Measurements from ENCODE around the gene SPTB. TPM values are rescaled to one million over a fixed set of nuclear protein-coding genes. Genes with fewer than 3 reads are reported as not detected.

Gene SPTB
- total RNA-seq, 1 donor from 2014 or later: 0.98 TPM

GRCh38 chr14:64848239-64848638, 31.5 kb downstream of the SPTB start:
- H3K27ac ChIP-seq: no peak overlapping the region
- H3K36me3 ChIP-seq: no peaks in the 10 kb centered on the region
- intact Hi-C loops (cut with DNase I): no loop called here
- no peaks in the 10 kb centered on the region for H3K27me3 ChIP-seq
- no peak overlapping the region for H3K4me3 ChIP-seq
- no peaks in the 10 kb centered on the region for H3K9me3 ChIP-seq
- DNase-seq (ENCODE audit: extremely low spot score in 2 of 2): no peak
- no peak for TF ChIP-seq POLR2A (IDR thresholded peaks at IDR 0.05)
- no peak for TF ChIP-seq CTCF (IDR thresholded peaks at IDR 0.05)
- no peak for TF ChIP-seq POLR2AphosphoS5 (IDR thresholded peaks at IDR 0.05; ENCODE audit: insufficient read depth in 1 of 2, low read depth in 1 of 2)
- no peaks in the 10 kb centered on the region for H3K4me1 ChIP-seq

GRCh38 chr14:64846319-64846718, 33.4 kb downstream of the SPTB start:
- no peaks in the 10 kb centered on the region for H3K36me3 ChIP-seq
- H3K4me3 ChIP-seq: no peak overlapping the region
- no peak for DNase-seq (ENCODE audit: extremely low spot score in 2 of 2)
- H3K9me3 ChIP-seq: no peaks in the 10 kb centered on the region
- H3K27me3 ChIP-seq: no peaks in the 10 kb centered on the region
- TF ChIP-seq POLR2A (IDR thresholded peaks at IDR 0.05): no peak
- no peak for TF ChIP-seq CTCF (IDR thresholded peaks at IDR 0.05)
- TF ChIP-seq POLR2AphosphoS5 (IDR thresholded peaks at IDR 0.05; ENCODE audit: insufficient read depth in 1 of 2, low read depth in 1 of 2): no peak
- H3K4me1 ChIP-seq: no peaks in the 10 kb centered on the region
- intact Hi-C loops (cut with DNase I): no loop called here
- no peak overlapping the region for H3K27ac ChIP-seq

- intact Hi-C loops (cut with DNase I): no loop called here
- no peak for DNase-seq (ENCODE audit: extremely low spot score in 2 of 2)
- no peak overlapping the region for H3K27ac ChIP-seq
- no peaks in the 10 kb centered on the region for H3K27me3 ChIP-seq
- H3K4me3 ChIP-seq: no peak overlapping the region
- TF ChIP-seq CTCF (IDR thresholded peaks at IDR 0.05) (no peak), POLR2AphosphoS5 (IDR thresholded peaks at IDR 0.05; ENCODE audit: insufficient read depth in 1 of 2, low read depth in 1 of 2) (no peak), POLR2A (IDR thresholded peaks at IDR 0.05) (no peak)
- H3K9me3 ChIP-seq: no peaks in the 10 kb centered on the region
- no peaks in the 10 kb centered on the region for H3K36me3 ChIP-seq
- H3K4me1 ChIP-seq: no peaks in the 10 kb centered on the region
Measured at GRCh38 chr14:64845878-64846277, 33.8 kb downstream of the SPTB start.

- no peak for DNase-seq (ENCODE audit: extremely low spot score in 2 of 2)
- Histone ChIP-seq H3K4me1 (no peaks in the 10 kb centered on the region), H3K36me3 (no peaks in the 10 kb centered on the region), H3K27me3 (no peaks in the 10 kb centered on the region), H3K27ac (no peak overlapping the region), H3K4me3 (no peak overlapping the region), H3K9me3 (no peaks in the 10 kb centered on the region)
- no peak for TF ChIP-seq POLR2A (IDR thresholded peaks at IDR 0.05)
- TF ChIP-seq CTCF (IDR thresholded peaks at IDR 0.05): no peak
- TF ChIP-seq POLR2AphosphoS5 (IDR thresholded peaks at IDR 0.05; ENCODE audit: insufficient read depth in 1 of 2, low read depth in 1 of 2): no peak
- intact Hi-C loops (cut with DNase I): no loop called here
Measured at GRCh38 chr14:64844969-64845536, 34.7 kb downstream of the SPTB start.

GRCh38 chr14:64844272-64844671, 35.4 kb downstream of the SPTB start:
- Histone ChIP-seq H3K36me3 (no peaks in the 10 kb centered on the region), H3K4me1 (no peaks in the 10 kb centered on the region), H3K27ac (no peak overlapping the region), H3K4me3 (no peak overlapping the region), H3K27me3 (no peaks in the 10 kb centered on the region), H3K9me3 (no peaks in the 10 kb centered on the region)
- TF ChIP-seq POLR2AphosphoS5 (IDR thresholded peaks at IDR 0.05; ENCODE audit: insufficient read depth in 1 of 2, low read depth in 1 of 2): no peak
- no peak for TF ChIP-seq CTCF (IDR thresholded peaks at IDR 0.05)
- no peak for TF ChIP-seq POLR2A (IDR thresholded peaks at IDR 0.05)
- intact Hi-C loops (cut with DNase I): no loop called here
- DNase-seq (ENCODE audit: extremely low spot score in 2 of 2): no peak
